Common myeloid progenitor, CD34-positive (primary cell): ENCODE data around the gene LURAP1L.

Experiments
- CTCF ChIA-PET: fragments of 350-600 bp; sonication (Branson Sonifier 250); formaldehyde crosslinking; loops from one replicate; lab custom pipeline; 2021; ENCODE audit warnings: antibody characterized with exemption; lab: Charles Lee
- POLR2A ChIA-PET: fragments of 350-600 bp; sonication (Branson Sonifier 250); formaldehyde crosslinking; loops from one replicate; lab custom pipeline; 2021; ENCODE audit warnings: antibody characterized with exemption; lab: Charles Lee
- DNase-seq, 3 donors: peaks; one replicate each; pipeline versions ENCODE4 v3.0.0 to v3.0.0-alpha.2; 2013
- H3K27ac ChIP-seq, 2 experiments: 1 replicate in 1 of 2; 2 replicates in 1 of 2; pipeline ENCODE4 v1.7.0; 2013; ENCODE audit warnings: inconsistent platforms in 2 of 2, low read length in 2 of 2, mild to moderate bottlenecking in 2 of 2, low read depth in 1 of 2, moderate library complexity in 1 of 2; ENCODE audit not compliant: severe bottlenecking in 2 of 2, insufficient read depth in 1 of 2, poor library complexity in 1 of 2
- H3K27me3 ChIP-seq, 5 experiments: replicated peaks in 2 of 5; 1 replicate in 3 of 5; 2 replicates in 2 of 5; pipeline versions ENCODE4 v1.6.1 to v1.7.0; 2013; ENCODE audit warnings: low read length in 4 of 5, mild to moderate bottlenecking in 2 of 5, moderate library complexity in 2 of 5, inconsistent platforms in 1 of 5; ENCODE audit not compliant: insufficient read depth in 5 of 5, control insufficient read depth in 4 of 5
- H3K36me3 ChIP-seq, 4 experiments: 1 replicate in 2 of 4; 2 replicates in 2 of 4; pipeline versions ENCODE4 v1.6.1 to v1.7.0; 2013; ENCODE audit warnings: low read length in 3 of 4, control low read depth in 1 of 4, mild to moderate bottlenecking in 1 of 4; ENCODE audit not compliant: control insufficient read depth in 4 of 4, insufficient read depth in 4 of 4
- H3K4me1 ChIP-seq, 4 experiments: 1 replicate in 3 of 4; 2 replicates in 1 of 4; pipeline versions ENCODE4 v1.6.1 to v1.7.1; 2013; ENCODE audit warnings: low read length in 3 of 4, mild to moderate bottlenecking in 3 of 4, control low read depth in 1 of 4, inconsistent platforms in 1 of 4, moderate library complexity in 1 of 4; ENCODE audit not compliant: control insufficient read depth in 4 of 4, insufficient read depth in 4 of 4; ENCODE audit errors: control extremely low read depth in 1 of 4
- H3K4me3 ChIP-seq, 7 experiments: 1 replicate in 4 of 7; 2 replicates in 3 of 7; pipeline versions ENCODE4 v1.5.1 to v1.7.0; 2013; ENCODE audit warnings: mild to moderate bottlenecking in 7 of 7, low read length in 6 of 7, moderate library complexity in 6 of 7, inconsistent platforms in 2 of 7, low read depth in 2 of 7, control low read depth in 1 of 7; ENCODE audit not compliant: insufficient read depth in 4 of 7, control insufficient read depth in 1 of 7; ENCODE audit errors: extremely low read depth in 1 of 7
- H3K9me3 ChIP-seq, 5 experiments: 1 replicate in 4 of 5; 2 replicates in 1 of 5; pipeline versions ENCODE4 v1.6.1 to v1.7.1; 2013; ENCODE audit warnings: low read length in 4 of 5, mild to moderate bottlenecking in 2 of 5, inconsistent platforms in 1 of 5, low read depth in 1 of 5, moderate library complexity in 1 of 5; ENCODE audit not compliant: control insufficient read depth in 4 of 5, insufficient read depth in 2 of 5; ENCODE audit errors: control extremely low read depth in 1 of 5
- WGBS: methylation state at CpG from one replicate; pipeline ENCODE4 v1.1.5; 2013; ENCODE audit not compliant: insufficient coverage; 5-methylcytosine and 5-hydroxymethylcytosine counted together

Gene LURAP1L

GRCh38 chr9:12784461-12785259 is 9.8 kb downstream of the LURAP1L start:
- peak in 2 of 3 donors; percentile 55 to 59 for DNase-seq
- H3K9me3 ChIP-seq, result peaks cover 0 to 1% (median 0%) of the 10 kb centered on the region in 5 experiments
- POLR2A ChIA-PET, result no interaction called here
- no peaks in the 10 kb centered on the region for H3K36me3 ChIP-seq
- CTCF ChIA-PET, result interaction anchor here (1.1 to 1.4 kb wide), 2 partner anchors 8 to 9 kb away, joined by 3 to 5 read pairs; no protein-coding TSS in a partner anchor
- no peak overlapping the region for H3K4me3 ChIP-seq
- H3K4me1 ChIP-seq, result no peaks in the 10 kb centered on the region
- H3K27me3 ChIP-seq, result no peaks in the 10 kb centered on the region
- no peak overlapping the region for H3K27ac ChIP-seq
- WGBS, result 87% methylated on average over 6 of the region's 6 CpGs

- no peaks in the 10 kb centered on the region for H3K27me3 ChIP-seq
- no peak for DNase-seq
- peaks cover 0 to 1% (median 0%) of the 10 kb centered on the region in 5 experiments for H3K9me3 ChIP-seq
- ChIA-PET POLR2A (no interaction called here), CTCF (interaction anchor here (1.1 to 1.4 kb wide), 2 partner anchors 9 kb away, joined by 3 to 5 read pairs; no protein-coding TSS in a partner anchor)
- WGBS, result 83% methylated on average over 2 of the region's 2 CpGs
- no peak overlapping the region for H3K4me3 ChIP-seq
- no peak overlapping the region for H3K27ac ChIP-seq
- H3K36me3 ChIP-seq, result no peaks in the 10 kb centered on the region
- H3K4me1 ChIP-seq, result no peaks in the 10 kb centered on the region
Observed at GRCh38 chr9:12785260-12785770, 10.5 kb downstream of the LURAP1L start.

GRCh38 chr9:12785941-12786340 is 11.1 kb downstream of the LURAP1L start:
- Histone ChIP-seq H3K36me3 (no peaks in the 10 kb centered on the region), H3K4me1 (no peaks in the 10 kb centered on the region), H3K4me3 (no peak overlapping the region), H3K27ac (no peak overlapping the region), H3K27me3 (peaks cover 0 to under 1% (median 0%) of the 10 kb centered on the region in 5 experiments), H3K9me3 (peaks cover 0 to 1% (median 0%) of the 10 kb centered on the region in 5 experiments)
- POLR2A ChIA-PET, result no interaction called here
- no peak for DNase-seq
- CTCF ChIA-PET, result interaction anchor here (0.9 to 1.4 kb wide), 3 partner anchors 9 to 34 kb away, joined by 3 to 5 read pairs (median 3); no protein-coding TSS in a partner anchor

GRCh38 chr9:12790001-12790400 is 15.2 kb downstream of the LURAP1L start:
- no peak for DNase-seq
- CTCF ChIA-PET, result no interaction called here

GRCh38 chr9:12790883-12791282 is 16.1 kb downstream of the LURAP1L start:
- H3K4me3 ChIP-seq, result no peak overlapping the region
- 100% methylated on average over 1 of the region's 3 CpGs for WGBS
- no peaks in the 10 kb centered on the region for H3K36me3 ChIP-seq
- peaks cover 0 to 2% (median 0%) of the 10 kb centered on the region in 5 experiments for H3K27me3 ChIP-seq
- H3K27ac ChIP-seq, result no peak overlapping the region
- no peaks in the 10 kb centered on the region for H3K9me3 ChIP-seq
- ChIA-PET CTCF (interaction anchor here (0.6 kb wide), 1 partner anchor 313 kb away, joined by 3 read pairs; no protein-coding TSS in a partner anchor), POLR2A (no interaction called here)
- H3K4me1 ChIP-seq, result no peaks in the 10 kb centered on the region
- no peak for DNase-seq

More at GRCh38 chr9:12790001-12790400, 15.2 kb downstream of the LURAP1L start:
- Histone ChIP-seq H3K9me3 (no peaks in the 10 kb centered on the region), H3K4me1 (no peaks in the 10 kb centered on the region), H3K4me3 (no peak overlapping the region), H3K27me3 (peaks cover 0 to 2% (median 0%) of the 10 kb centered on the region in 5 experiments), H3K36me3 (no peaks in the 10 kb centered on the region), H3K27ac (no peak overlapping the region)
- POLR2A ChIA-PET, result no interaction called here

GRCh38 chr9:12794101-12794799 is 19.4 kb downstream of the LURAP1L start:
- no peaks in the 10 kb centered on the region for H3K9me3 ChIP-seq
- H3K27me3 ChIP-seq, result peaks cover 0 to 2% (median 0%) of the 10 kb centered on the region in 5 experiments
- H3K27ac ChIP-seq, result no peak overlapping the region
- no peaks in the 10 kb centered on the region for H3K4me1 ChIP-seq
- POLR2A ChIA-PET, result no interaction called here
- H3K36me3 ChIP-seq, result no peaks in the 10 kb centered on the region
- H3K4me3 ChIP-seq, result no peak overlapping the region
- no peak for DNase-seq
- WGBS, result 100% methylated on average over 1 of the region's 2 CpGs
- CTCF ChIA-PET, result interaction anchor here (0.8 kb wide), 1 partner anchor 9 kb away, joined by 3 read pairs; no protein-coding TSS in a partner anchor
